CD8-positive, alpha-beta memory T cell (primary cell): ENCODE data around the gene IQCN. TPM values are rescaled to one million over a fixed set of nuclear protein-coding genes. Genes with fewer than 3 reads are reported as not detected.

Experiments used
- CTCF ChIA-PET: fragments of 350-600 bp; sonication (Branson Sonifier 250); formaldehyde crosslinking; loops from one replicate; lab custom pipeline; 2021; ENCODE audit warnings: antibody characterized with exemption; lab: Charles Lee
- POLR2A ChIA-PET: fragments of 350-600 bp; sonication (Branson Sonifier 250); formaldehyde crosslinking; loops from one replicate; lab custom pipeline; 2021; ENCODE audit warnings: antibody characterized with exemption; lab: Charles Lee
- DNase-seq, 5 donors: peaks; one replicate each; pipeline versions ENCODE4 v3.0.0 to v3.0.0-alpha.2; 2020 to 2022; ENCODE audit warnings: mixed read lengths in 1 of 5
- H3K27ac ChIP-seq: one replicate; pipeline ENCODE4 v1.7.0; 2013; ENCODE audit warnings: low read depth, mild to moderate bottlenecking, low read length, moderate library complexity
- H3K27me3 ChIP-seq: 2 replicates; pipeline ENCODE4 v1.7.0; 2013; ENCODE audit warnings: low read length, mild to moderate bottlenecking; ENCODE audit not compliant: insufficient read depth, poor library complexity, severe bottlenecking
- H3K36me3 ChIP-seq: 2 replicates; pipeline ENCODE4 v1.7.0; 2013; ENCODE audit warnings: mild to moderate bottlenecking, low read length, moderate library complexity; ENCODE audit not compliant: insufficient read depth
- H3K4me1 ChIP-seq: 2 replicates; pipeline ENCODE4 v1.7.0; 2013; ENCODE audit warnings: mild to moderate bottlenecking, low read length, moderate library complexity; ENCODE audit not compliant: insufficient read depth
- H3K4me3 ChIP-seq: 2 replicates; pipeline ENCODE4 v1.7.0; 2013; ENCODE audit warnings: mild to moderate bottlenecking, low read length
- H3K9me3 ChIP-seq: 2 replicates; pipeline ENCODE4 v1.7.0; 2013; ENCODE audit warnings: mild to moderate bottlenecking, low read length
- H3K27ac Mint-ChIP-seq, 8 donors: one replicate each; pipeline ENCODE4 v1.8.0; 2020 to 2021; ENCODE audit warnings: mixed read lengths in 8 of 8, mild to moderate bottlenecking in 6 of 8, inconsistent platforms in 3 of 8, moderate library complexity in 3 of 8
- H3K27me3 Mint-ChIP-seq, 2 donors: one replicate each; pipeline ENCODE4 v1.8.0; 2020 to 2021; ENCODE audit warnings: mixed read lengths in 2 of 2, mild to moderate bottlenecking in 1 of 2, moderate library complexity in 1 of 2
- H3K36me3 Mint-ChIP-seq, 3 donors: one replicate each; pipeline ENCODE4 v1.8.0; 2020 to 2021; ENCODE audit warnings: mixed read lengths in 3 of 3, inconsistent platforms in 1 of 3, mild to moderate bottlenecking in 1 of 3
- H3K4me1 Mint-ChIP-seq, 3 donors: one replicate each; pipeline ENCODE4 v1.8.0; 2020 to 2021; ENCODE audit warnings: mixed read lengths in 3 of 3, inconsistent platforms in 1 of 3, mild to moderate bottlenecking in 1 of 3
- H3K4me3 Mint-ChIP-seq, 7 donors: one replicate each; pipeline ENCODE4 v1.8.0; 2020 to 2021; ENCODE audit warnings: mixed read lengths in 7 of 7, mild to moderate bottlenecking in 6 of 7, moderate library complexity in 4 of 7, inconsistent platforms in 2 of 7
- H3K9me3 Mint-ChIP-seq, 5 donors: one replicate each; pipeline ENCODE4 v1.8.0; 2020 to 2022; ENCODE audit warnings: mixed read lengths in 5 of 5, mild to moderate bottlenecking in 3 of 5, moderate library complexity in 2 of 5, inconsistent platforms in 1 of 5
- polyA plus RNA-seq: library from polyadenylated mRNA; unstranded; fragments of 300-500 nt; fragmentation: Illumina TruSeq; gene quantifications from one replicate; pipeline ENCODE4 v1.2.3, GENCODE V29; 2021
- total RNA-seq, 2 experiments: library from RNA; stranded (reverse); gene quantifications; one replicate each; pipeline ENCODE4 v1.2.3, GENCODE V29; 2021

Gene IQCN
- total and polyA plus RNA-seq, 3 experiments from 2014 or later = 0.31 to 1.3 (median 1.3) TPM

DNA sequence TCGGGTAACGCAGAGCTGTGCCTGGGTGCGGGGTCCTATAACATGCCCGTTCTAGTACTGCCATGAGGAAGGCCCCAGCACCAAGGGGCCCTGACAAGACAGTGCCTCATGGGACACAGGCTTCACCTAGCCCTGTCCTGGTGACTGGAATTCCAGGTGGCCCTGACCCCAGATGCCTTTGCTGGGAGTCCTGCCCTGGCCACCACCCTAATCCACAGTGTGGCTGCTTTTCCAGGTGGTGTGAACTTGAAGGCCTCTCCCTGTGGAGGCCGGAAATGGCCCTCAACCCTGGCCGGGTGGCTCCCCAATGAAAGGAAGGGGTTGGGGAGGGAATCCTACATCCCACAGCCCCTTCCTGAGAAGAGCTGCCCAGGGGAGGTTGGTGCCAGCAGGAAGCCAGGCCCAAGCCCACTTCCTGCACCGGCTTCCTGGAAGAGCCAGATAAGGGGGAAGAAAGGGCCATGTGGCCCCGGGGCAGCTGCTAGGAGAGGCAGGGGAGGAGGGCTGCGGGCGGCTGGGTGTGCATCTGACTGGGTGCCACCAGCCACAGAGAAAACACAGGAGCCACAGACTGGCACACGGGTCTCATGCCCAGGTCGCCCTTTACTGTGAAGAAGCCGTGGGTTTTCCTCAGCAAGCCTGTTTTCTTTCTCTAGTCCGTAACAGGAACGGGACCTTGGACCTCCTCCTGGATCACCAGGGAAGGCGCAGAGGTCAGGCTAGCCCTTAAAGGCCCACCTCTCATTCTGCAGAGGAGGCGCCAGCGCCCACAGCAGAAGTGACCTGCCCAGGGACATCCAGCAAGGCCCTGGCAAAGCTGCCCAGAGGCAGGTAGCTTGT, 43.9 kb upstream of the IQCN start:
- peak; percentile 42 to 61 (median 50) for DNase-seq
- Mint-ChIP-seq H3K4me1 (peaks cover 45 to 63% (median 51%) of the 10 kb centered on the region in 3 donors), H3K9me3 (no peaks in the 10 kb centered on the region), H3K4me3 (peak overlapping the region; percentile 61 to 80 (median 73)), H3K27me3 (no peaks in the 10 kb centered on the region), H3K36me3 (peaks cover 0 to 23% (median 2%) of the 10 kb centered on the region in 3 donors), H3K27ac (peak overlapping the region; percentile 88 to 97 (median 94))
- Histone ChIP-seq H3K27me3 (no peaks in the 10 kb centered on the region), H3K36me3 (peaks cover 3% of the 10 kb centered on the region), H3K9me3 (no peaks in the 10 kb centered on the region), H3K4me3 (peak overlapping the region; percentile 35), H3K27ac (peak overlapping the region; percentile 57), H3K4me1 (peaks cover 51% of the 10 kb centered on the region)
- ChIA-PET CTCF (interaction anchor here (0.8 to 13.4 kb wide), 6 partner anchors 9 to 94 kb away, joined by 3 to 299 read pairs (median 3); partner anchors contain the start of genes IQCN and JUND), POLR2A (interaction anchor here (0.6 to 3.4 kb wide), 6 partner anchors 11 to 48 kb away, joined by 3 to 72 read pairs (median 7); partner anchors contain the start of gene JUND)

DNA sequence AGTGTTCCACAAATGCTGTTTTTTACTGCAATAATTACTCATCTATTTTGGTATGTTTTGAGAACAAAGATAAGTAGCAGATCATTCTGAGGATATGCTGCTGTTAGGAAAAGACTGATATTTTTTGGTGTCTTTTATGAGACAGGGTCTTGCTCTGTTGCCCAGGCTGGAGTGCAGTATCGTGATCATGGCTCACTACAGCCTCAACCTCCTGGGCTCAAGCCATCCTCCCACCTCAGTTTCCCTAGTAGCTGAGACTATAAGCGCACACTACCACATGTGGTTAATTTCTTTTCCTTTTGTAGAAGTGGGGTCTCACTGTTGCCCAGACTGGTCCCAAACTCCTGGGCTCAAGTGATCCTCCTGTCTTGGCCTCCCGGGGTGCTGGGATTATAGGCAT, 39.1 kb upstream of the IQCN start:
- peak overlapping the region in 1 of 8 donors; percentile 26 for H3K27ac Mint-ChIP-seq
- ChIA-PET CTCF (interaction anchor here (0.8 to 13.4 kb wide), 3 partner anchors 16 to 97 kb away, joined by 3 to 299 read pairs (median 4); partner anchors contain the start of genes IQCN and JUND), POLR2A (interaction anchor here (1.2 kb wide), 1 partner anchor 9 kb away, joined by 4 read pairs; no protein-coding TSS in a partner anchor)
- Histone ChIP-seq H3K9me3 (no peaks in the 10 kb centered on the region), H3K36me3 (peaks cover 3% of the 10 kb centered on the region), H3K27ac (no peak overlapping the region), H3K4me3 (no peak overlapping the region), H3K4me1 (peaks cover 8% of the 10 kb centered on the region), H3K27me3 (no peaks in the 10 kb centered on the region)
- no peaks in the 10 kb centered on the region for H3K27me3 Mint-ChIP-seq
- no peak for DNase-seq
- no peak overlapping the region for H3K4me3 Mint-ChIP-seq
- H3K9me3 Mint-ChIP-seq = no peaks in the 10 kb centered on the region
- H3K36me3 Mint-ChIP-seq = peaks cover 0 to 57% (median 2%) of the 10 kb centered on the region in 3 donors
- H3K4me1 Mint-ChIP-seq = peaks cover 14 to 25% (median 18%) of the 10 kb centered on the region in 3 donors

DNA sequence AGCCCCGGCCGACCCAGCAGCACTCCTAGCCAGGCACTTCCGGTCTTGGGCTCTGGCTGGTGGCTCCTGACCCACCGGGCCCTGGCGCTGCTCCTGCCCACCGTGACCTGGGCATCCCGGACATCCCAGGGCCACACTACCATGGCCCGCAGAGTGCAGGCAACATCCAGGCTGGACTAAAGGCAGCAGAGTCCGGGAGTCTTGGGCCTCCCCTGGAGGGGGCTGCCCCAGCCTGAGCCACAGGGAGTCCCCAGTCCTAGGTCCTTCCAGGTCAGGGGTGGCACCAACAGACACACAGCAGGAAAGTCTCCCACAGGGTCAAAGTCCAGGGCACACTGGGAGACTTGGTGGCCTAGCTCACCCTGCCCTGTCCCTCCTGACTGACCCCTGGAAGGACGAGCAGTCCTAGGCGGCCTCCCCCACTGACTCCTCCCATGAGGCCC, 37.9 kb upstream of the IQCN start:
- H3K36me3 Mint-ChIP-seq = peaks cover 0 to 63% (median 3%) of the 10 kb centered on the region in 3 donors
- no peak overlapping the region for H3K4me3 Mint-ChIP-seq
- Histone ChIP-seq H3K27me3 (no peaks in the 10 kb centered on the region), H3K4me3 (no peak overlapping the region), H3K4me1 (peaks cover 5% of the 10 kb centered on the region), H3K36me3 (peaks cover 3% of the 10 kb centered on the region), H3K9me3 (no peaks in the 10 kb centered on the region), H3K27ac (no peak overlapping the region)
- H3K4me1 Mint-ChIP-seq = peaks cover 9 to 21% (median 13%) of the 10 kb centered on the region in 3 donors
- ChIA-PET CTCF (interaction anchor here (13.4 kb wide), 1 partner anchor 34 kb away, joined by 299 read pairs; the partner anchor contains the start of genes IQCN and JUND), POLR2A (interaction anchor here (0.6 kb wide), 1 partner anchor 30 kb away, joined by 3 read pairs; no protein-coding TSS in a partner anchor)
- H3K27me3 Mint-ChIP-seq = no peaks in the 10 kb centered on the region
- no peaks in the 10 kb centered on the region for H3K9me3 Mint-ChIP-seq
- no peak for DNase-seq
- no peak overlapping the region for H3K27ac Mint-ChIP-seq

DNA sequence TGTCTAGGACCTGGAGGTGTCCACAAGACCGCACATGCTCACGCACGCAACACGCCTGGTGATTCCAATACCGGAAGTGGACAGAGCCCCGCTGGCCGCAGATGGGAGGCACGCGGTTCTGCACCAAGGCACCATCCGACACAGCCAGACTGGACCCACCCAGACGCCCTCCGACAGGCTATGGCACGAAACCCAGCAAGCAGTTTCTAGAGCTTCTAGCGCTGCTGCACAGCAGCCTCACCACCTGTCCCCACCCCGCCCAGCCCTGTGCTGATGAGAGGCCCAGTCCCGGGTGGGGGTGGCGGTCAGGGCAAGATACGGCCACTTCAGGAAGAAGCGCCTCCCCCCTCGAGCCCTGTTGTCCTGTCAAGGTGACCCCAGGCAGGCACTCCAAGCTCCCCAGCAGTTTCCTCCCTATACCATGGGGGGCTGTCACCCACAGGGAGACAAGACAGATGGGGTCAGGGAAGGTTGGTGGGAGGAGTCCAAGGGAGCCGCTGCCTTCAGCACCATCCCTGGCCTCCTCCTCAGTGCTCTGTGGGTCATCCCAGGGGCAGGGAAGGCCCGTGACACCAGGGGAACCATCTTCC, 37.3 kb upstream of the IQCN start:
- Mint-ChIP-seq H3K27ac (no peak overlapping the region), H3K4me1 (peaks cover 14 to 25% (median 17%) of the 10 kb centered on the region in 3 donors), H3K4me3 (no peak overlapping the region), H3K36me3 (peaks cover 0 to 65% (median 5%) of the 10 kb centered on the region in 3 donors), H3K9me3 (no peaks in the 10 kb centered on the region), H3K27me3 (no peaks in the 10 kb centered on the region)
- ChIA-PET CTCF (interaction anchor here (1.8 to 13.4 kb wide), 2 partner anchors 11 to 34 kb away, joined by 6 to 299 read pairs; partner anchors contain the start of genes IQCN, JUND and LSM4), POLR2A (interaction anchor here (1.5 to 2.0 kb wide), 2 partner anchors 30 to 32 kb away, joined by 5 to 13 read pairs; partner anchors contain the start of gene JUND)
- no peaks in the 10 kb centered on the region for H3K27me3 ChIP-seq
- H3K4me3 ChIP-seq = no peak overlapping the region
- H3K27ac ChIP-seq = no peak overlapping the region
- peaks cover 3% of the 10 kb centered on the region for H3K36me3 ChIP-seq
- H3K4me1 ChIP-seq = peaks cover 10% of the 10 kb centered on the region
- no peak for DNase-seq
- no peaks in the 10 kb centered on the region for H3K9me3 ChIP-seq

DNA sequence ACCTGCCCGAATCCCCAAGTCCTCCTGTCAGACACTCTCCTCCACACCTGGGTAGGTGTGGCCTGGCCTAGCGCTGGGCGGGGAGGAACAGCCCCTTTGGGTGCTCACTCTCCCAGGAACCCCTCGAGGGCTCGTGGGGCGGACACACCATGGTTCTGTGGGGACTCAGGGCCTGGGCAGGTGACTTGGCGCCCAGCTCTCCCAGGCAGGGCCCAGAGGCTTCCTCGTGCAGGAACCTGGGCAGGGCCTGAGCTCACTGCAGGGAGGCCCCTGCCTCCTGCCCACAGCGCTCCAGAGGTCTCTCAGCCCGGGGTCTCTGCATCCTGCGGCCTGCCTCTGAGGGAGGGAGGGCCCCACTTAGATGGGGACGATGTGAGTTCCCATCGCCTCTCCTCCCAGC, 36.7 kb upstream of the IQCN start:
- Histone ChIP-seq H3K27me3 (no peaks in the 10 kb centered on the region), H3K36me3 (peaks cover 3% of the 10 kb centered on the region), H3K4me3 (no peak overlapping the region), H3K9me3 (no peaks in the 10 kb centered on the region), H3K4me1 (peaks cover 16% of the 10 kb centered on the region), H3K27ac (no peak overlapping the region)
- no peak for DNase-seq
- H3K4me3 Mint-ChIP-seq = no peak overlapping the region
- ChIA-PET CTCF (interaction anchor here (1.2 to 13.4 kb wide), 3 partner anchors 12 to 33 kb away, joined by 3 to 299 read pairs (median 6); partner anchors contain the start of genes IQCN, JUND and LSM4), POLR2A (interaction anchor here (1.5 to 2.0 kb wide), 2 partner anchors 30 to 31 kb away, joined by 5 to 13 read pairs; partner anchors contain the start of gene JUND)
- H3K27ac Mint-ChIP-seq = peak overlapping the region in 2 of 8 donors; percentile 37 to 38
- peaks cover 0 to 64% (median 5%) of the 10 kb centered on the region in 3 donors for H3K36me3 Mint-ChIP-seq
- peaks cover 18 to 30% (median 21%) of the 10 kb centered on the region in 3 donors for H3K4me1 Mint-ChIP-seq
- no peaks in the 10 kb centered on the region for H3K27me3 Mint-ChIP-seq
- H3K9me3 Mint-ChIP-seq = no peaks in the 10 kb centered on the region

DNA sequence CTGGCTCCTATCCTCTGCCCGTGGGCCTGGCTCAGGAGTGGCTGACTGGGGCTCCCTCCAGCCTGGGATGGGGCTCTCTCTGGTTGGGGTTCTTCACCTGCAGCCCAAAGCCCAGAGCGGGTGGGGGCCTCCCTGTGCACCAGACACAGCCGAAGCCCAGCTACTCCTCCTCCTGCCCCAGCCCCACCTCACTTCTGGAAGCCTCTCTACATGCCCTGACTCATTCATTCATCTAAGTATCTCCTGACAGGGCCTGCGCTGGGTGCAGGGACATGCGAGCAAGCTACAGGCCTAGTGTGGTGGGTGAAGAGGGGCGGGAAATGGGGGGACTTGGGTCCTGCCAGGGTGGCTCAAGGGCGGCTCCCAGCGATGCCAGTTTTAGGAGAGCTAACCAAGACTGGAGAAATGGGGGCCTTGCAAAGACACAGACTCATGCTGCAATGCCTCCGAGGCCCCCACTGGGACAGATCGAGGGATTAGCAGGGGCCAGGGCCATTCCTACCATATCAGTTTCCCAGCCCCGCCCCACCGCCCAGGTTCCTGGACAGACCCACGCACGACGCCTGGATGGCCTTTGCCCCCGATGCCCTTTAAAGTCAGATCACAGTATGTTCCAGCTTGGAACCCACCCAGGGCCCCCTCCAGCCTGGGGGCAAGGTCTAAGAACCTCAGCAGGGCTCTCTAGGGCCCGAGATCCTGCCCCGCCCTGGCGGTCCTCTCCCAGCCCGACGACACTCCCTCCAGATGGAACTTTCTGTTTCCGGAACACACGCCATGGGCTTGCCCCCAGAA, 36.1 kb upstream of the IQCN start:
- CTCF ChIA-PET = interaction anchor here (1.2 to 13.4 kb wide), 3 partner anchors 12 to 32 kb away, joined by 3 to 299 read pairs (median 6); partner anchors contain the start of genes IQCN, JUND and LSM4
- no peak for DNase-seq
- peaks cover 3% of the 10 kb centered on the region for H3K36me3 ChIP-seq
- Mint-ChIP-seq H3K4me1 (peaks cover 22 to 33% (median 27%) of the 10 kb centered on the region in 3 donors), H3K27ac (peak overlapping the region in 5 of 8 donors; percentile 17 to 87 (median 37)), H3K9me3 (no peaks in the 10 kb centered on the region), H3K36me3 (peaks cover 0 to 59% (median 3%) of the 10 kb centered on the region in 3 donors), H3K27me3 (no peaks in the 10 kb centered on the region), H3K4me3 (no peak overlapping the region)
- H3K27me3 ChIP-seq = no peaks in the 10 kb centered on the region
- H3K4me3 ChIP-seq = no peak overlapping the region
- POLR2A ChIA-PET = interaction anchor here (0.7 to 2.0 kb wide), 3 partner anchors 29 to 32 kb away, joined by 3 to 13 read pairs (median 5); partner anchors contain the start of gene JUND
- H3K4me1 ChIP-seq = peaks cover 23% of the 10 kb centered on the region
- no peak overlapping the region for H3K27ac ChIP-seq
- no peaks in the 10 kb centered on the region for H3K9me3 ChIP-seq
